GM19438 (cell line): ENCODE data around the gene NDRG3.

Experiments
- ATAC-seq: cut with Tn5 transposase; IDR thresholded peaks from one replicate; pipeline ENCODE4 v1.9.1; 2021; ENCODE audit warnings: low read depth; ENCODE audit not compliant: unreplicated experiment

Gene NDRG3

GRCh38 chr20:36761125-36761524, 15.2 kb upstream of the NDRG3 start:
- no peak for ATAC-seq

- no peak for ATAC-seq
Measured at GRCh38 chr20:36760647-36761046, 14.8 kb upstream of the NDRG3 start.

GRCh38 chr20:36758276-36758675, 12.4 kb upstream of the NDRG3 start:
- no peak for ATAC-seq

- no peak for ATAC-seq
Measured at GRCh38 chr20:36756496-36756895, 10.6 kb upstream of the NDRG3 start.

GRCh38 chr20:36754656-36755222, 8.8 kb upstream of the NDRG3 start:
- no peak for ATAC-seq

GRCh38 chr20:36752582-36752981, 6.7 kb upstream of the NDRG3 start:
- ATAC-seq, result no peak

- peak; percentile 24 for ATAC-seq
Measured at GRCh38 chr20:36745234-36745926, 510 bp downstream of the NDRG3 start.

GRCh38 chr20:36744764-36745191, 1.1 kb downstream of the NDRG3 start:
- no peak for ATAC-seq

GRCh38 chr20:36744243-36744642, 1.6 kb downstream of the NDRG3 start:
- ATAC-seq, result no peak

- ATAC-seq, result no peak
Measured at GRCh38 chr20:36742558-36742957, 3.3 kb downstream of the NDRG3 start.

- ATAC-seq, result no peak
Measured at GRCh38 chr20:36741072-36741471, 4.8 kb downstream of the NDRG3 start.

GRCh38 chr20:36737183-36737499, 8.7 kb downstream of the NDRG3 start:
- no peak for ATAC-seq

- no peak for ATAC-seq
Measured at GRCh38 chr20:36736451-36737182, 9.3 kb downstream of the NDRG3 start.

GRCh38 chr20:36732456-36732855, 13.4 kb downstream of the NDRG3 start:
- no peak for ATAC-seq

GRCh38 chr20:36728986-36729385, 16.9 kb downstream of the NDRG3 start:
- no peak for ATAC-seq

- ATAC-seq, result no peak
Measured at GRCh38 chr20:36726168-36726567, 19.7 kb downstream of the NDRG3 start.

GRCh38 chr20:36720510-36720909, 25.4 kb downstream of the NDRG3 start:
- no peak for ATAC-seq

GRCh38 chr20:36717657-36718056, 28.2 kb downstream of the NDRG3 start:
- ATAC-seq, result no peak

GRCh38 chr20:36717021-36717420, 28.9 kb downstream of the NDRG3 start:
- no peak for ATAC-seq

GRCh38 chr20:36712775-36713174, 33.1 kb downstream of the NDRG3 start:
- no peak for ATAC-seq

GRCh38 chr20:36709126-36709525, 36.8 kb downstream of the NDRG3 start:
- ATAC-seq, result no peak

GRCh38 chr20:36703530-36703929, 42.4 kb downstream of the NDRG3 start:
- ATAC-seq, result no peak
